Activated naive CD4-positive, alpha-beta T cell treated with anti-CD3 and anti-CD28 coated beads, Interleukin-2, amount 50 U/mL, for 16 hours (primary cell): ENCODE results near the gene ATF3.
A peak's percentile ranks its signal among the peaks of the same experiment; 100 is the strongest.

ENCODE experiments used
- DNase-seq: peaks from one replicate; pipeline ENCODE4 v3.0.0-alpha.2; 2020

The ATF3 gene, protein sequence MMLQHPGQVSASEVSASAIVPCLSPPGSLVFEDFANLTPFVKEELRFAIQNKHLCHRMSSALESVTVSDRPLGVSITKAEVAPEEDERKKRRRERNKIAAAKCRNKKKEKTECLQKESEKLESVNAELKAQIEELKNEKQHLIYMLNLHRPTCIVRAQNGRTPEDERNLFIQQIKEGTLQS

DNA sequence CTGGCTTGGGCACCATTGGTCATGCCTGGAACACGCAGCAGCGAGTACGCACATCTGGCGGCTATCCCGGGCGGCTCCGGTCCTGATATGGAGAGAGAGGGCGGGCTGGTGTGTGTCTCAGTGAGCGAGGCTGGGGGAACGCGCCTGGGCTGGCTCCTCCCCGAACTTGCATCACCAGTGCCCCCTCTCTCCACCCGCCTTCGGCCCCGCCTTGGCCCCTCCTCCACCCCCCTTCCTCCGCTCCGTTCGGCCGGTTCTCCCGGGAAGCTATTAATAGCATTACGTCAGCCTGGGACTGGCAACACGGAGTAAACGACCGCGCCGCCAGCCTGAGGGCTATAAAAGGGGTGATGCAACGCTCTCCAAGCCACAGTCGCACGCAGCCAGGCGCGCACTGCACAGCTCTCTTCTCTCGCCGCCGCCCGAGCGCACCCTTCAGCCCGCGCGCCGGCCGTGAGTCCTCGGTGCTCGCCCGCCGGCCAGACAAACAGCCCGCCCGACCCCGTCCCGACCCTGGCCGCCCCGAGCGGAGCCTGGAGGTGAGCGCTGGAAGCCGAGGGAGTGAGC, at the start of gene ATF3:
TSS of gene ATF3 (plus strand) at position 370 of the 567 bp plus-strand sequence. CDS start 6,261 bp downstream, outside the sequence.
- DNase-seq = peak; percentile 90

DNA sequence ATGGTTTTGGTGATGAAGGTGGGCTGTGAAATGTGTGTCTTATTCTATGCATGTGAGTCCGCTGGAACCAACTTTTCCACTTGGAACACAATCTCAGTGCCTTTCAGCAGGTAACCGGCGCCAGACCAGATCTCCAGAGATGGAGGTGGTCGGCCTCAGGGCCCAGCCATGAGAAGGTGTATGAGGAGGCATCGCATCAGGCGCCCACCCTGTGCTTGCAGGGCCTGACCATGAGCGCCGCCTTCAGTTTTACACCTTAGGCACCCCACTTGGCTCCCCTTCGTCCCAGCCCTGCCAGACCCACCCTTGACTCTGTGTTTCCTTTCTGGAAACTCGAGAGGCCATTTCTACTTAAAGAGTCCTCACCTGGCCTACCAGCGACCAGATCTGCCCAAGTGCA, 48.6 kb upstream of the ATF3 start:
- DNase-seq = no peak

DNA sequence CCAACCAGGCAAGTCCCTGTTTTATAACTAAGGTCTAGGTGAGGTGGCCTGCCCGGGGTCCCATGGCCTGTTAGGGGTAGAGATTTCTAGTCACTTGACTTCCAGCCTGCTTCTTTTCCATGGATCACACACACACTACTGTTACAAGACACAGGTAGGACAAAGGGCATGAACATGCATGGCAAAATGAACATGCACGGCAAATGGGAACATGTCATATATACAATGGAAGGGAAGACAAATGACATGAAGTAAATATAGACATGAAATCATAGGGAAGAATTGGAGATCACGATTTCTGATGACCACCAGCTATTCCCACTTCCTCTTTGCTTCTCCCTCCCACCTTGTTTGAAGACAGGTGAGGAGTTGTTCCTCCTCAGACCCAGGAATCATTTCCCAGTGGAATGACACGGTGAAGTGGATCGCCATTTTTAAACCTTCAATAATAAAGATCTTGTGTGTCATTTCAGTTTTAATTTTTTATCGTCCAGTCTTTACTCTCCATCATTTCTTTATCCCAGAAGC, 47.6 kb upstream of the ATF3 start:
- DNase-seq = no peak

DNA sequence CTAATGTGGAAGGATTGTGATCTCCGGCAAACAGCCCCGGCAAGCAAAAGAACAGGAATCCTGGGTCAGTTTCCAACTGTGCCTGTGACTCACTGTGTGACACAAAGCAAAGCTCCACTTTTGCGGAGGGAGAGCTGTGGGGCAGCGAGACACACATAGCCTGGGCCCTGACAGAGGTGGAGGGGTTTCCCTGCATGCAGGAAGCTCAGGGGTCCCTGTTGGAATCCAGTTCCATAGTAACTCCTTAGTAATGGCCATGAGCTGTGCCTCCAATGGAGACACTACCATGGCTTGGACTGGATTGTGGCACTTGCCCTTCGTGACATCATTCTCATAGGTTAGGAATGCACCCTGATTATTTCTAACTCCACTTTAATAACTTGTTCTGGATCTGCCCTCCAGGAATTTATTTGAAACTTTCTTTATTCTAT, 47.0 kb upstream of the ATF3 start:
- no peak for DNase-seq

DNA sequence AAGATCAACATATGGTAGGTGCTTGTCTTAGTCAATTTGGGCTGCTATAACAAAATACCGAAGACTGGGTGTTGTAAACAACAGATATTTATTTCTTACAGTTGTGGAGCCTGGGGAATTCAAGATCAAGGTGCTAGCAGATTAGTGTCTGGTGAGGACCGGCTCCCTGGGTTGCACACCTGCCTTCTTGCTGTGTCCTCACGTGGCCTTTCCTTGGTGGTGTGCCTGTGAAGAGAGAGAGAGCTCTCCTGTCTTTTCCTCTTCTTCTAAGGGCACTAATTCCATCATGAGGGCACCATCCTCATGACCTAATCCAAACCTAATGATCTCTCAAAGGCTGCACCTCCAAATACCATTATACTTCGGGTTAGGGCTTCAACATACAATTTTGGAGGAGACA, 45.8 kb upstream of the ATF3 start:
- no peak for DNase-seq

- DNase-seq = no peak
Measured at GRCh38 chr1:212565079-212565478, 43.5 kb upstream of the ATF3 start.

DNA sequence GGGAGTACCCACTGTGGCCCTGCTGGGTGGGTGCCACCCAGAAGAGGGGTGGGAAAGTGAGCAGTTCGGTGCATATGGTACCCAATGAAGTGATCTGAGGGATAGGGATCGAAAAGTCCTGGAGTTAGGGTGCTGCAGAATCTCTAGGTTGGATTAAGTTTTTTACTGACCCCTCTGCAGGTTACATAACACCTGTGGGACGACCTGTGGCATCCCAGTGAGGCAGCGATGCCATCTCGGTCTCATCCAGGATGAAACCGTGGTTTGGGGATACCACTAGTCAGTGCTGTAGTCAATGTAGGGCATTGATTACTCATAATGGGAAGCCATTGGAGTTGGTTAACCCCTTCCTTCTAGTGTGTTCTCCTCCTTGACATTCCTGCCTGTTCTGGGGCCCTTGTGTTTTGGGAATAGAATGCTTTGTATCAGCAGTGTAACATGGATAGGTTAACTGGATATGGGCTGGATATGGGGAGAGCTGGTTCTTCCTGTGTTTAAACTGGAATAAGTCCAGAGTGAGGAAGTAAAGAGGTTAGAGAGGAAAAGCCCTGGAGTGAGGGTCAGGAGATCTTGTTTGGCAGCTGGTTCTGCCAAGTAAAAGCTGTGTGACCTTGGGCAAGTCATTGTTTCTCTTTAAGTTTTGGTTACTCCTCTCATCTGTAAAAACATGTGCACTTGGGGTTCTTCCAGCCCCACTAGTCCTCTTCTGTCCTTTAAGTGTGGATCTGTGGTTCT, 42.8 kb upstream of the ATF3 start:
- no peak for DNase-seq

DNA sequence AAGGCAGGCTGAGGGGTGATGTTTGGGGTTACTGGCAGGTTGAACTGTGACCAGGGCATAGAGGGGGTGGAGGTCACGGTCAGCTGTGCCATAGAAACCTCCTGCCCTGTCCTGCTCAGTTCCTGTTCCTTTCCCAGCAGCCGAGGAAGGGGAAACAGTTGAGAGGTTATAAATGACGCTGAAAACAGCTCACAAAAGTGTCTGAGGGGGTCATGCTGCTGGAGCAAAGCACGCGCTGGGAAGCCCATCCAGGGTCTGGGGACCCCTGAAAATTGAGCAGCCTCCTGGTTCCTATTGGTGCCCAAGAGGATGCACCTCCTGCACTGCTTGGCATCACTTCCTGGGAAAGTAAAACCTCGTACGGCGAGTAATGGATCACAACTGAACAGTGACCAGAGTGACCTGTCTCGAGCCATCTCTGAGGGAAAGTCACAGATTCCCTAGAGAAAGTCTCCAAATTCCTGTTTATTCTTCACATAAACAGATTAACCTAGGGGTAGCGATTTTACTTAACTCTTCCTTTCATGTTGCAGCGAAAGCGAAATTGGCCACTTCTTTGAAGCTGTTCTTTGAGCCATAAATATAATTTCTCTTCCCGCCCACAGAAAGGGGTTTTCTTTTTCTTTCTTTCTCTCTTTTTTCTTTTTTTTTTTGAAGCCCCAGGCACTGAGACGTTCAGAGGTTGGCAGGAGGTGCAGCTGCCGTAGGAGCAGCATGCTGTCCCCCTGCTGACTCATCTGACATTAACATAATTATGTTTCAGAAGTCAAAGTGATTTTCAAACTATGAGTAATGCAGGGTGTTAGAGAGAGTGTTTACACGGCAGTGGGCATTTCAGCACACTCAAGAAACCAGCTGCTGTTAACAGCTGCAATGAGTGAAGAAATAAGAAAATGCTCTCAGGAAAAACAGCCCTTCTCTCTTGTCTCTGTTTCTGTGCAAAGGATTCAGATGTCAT, 41.8 kb upstream of the ATF3 start:
- DNase-seq = peak; percentile 77

- DNase-seq = no peak
Measured at GRCh38 chr1:212567638-212568037, 40.9 kb upstream of the ATF3 start.

DNA sequence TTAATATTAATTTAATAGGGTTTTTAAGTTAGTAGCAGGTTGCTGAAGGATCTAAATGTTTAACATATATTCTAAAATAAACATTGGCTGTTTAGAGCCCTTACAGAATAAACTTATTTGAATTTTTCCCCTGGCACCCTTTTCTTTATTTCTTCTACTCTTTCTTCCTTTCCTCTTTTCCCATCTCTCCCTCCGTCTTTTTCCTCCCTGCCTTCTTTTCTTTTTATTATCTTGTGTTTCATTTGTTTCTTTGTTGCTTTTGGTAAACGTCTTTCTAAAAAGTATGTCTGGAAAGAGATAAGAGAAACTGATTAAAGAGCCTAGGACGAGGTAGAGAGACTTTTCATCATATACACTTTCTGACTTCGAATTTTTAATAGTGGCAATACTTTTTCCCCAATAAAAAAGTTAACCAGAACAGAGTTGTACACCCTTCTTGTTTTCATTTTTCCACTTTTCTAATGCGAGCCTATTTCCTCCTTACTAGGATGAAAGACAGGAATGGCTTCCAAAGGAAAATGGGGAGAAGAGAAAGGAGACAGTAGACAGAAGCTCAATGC, 39.5 kb upstream of the ATF3 start:
- no peak for DNase-seq

DNA sequence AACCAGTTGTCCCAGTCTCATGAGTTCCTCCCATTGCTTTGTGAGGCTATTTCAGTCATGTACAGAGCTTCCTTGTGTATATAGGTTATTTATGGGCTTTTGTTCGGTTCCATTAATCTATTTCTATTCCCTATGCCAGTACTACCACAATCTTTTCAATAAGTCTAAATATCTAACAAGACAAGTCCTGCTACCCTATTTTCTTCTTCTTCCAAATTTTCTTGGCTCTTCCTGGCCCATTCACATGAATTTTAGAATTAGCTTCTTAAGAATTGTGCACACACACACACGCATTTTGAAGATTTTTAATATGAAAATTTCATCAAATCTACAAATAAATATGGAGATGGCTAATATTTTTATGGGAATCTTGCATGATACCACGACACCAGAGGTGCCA, 33.8 kb upstream of the ATF3 start:
- DNase-seq = no peak

- DNase-seq = no peak
Measured at GRCh38 chr1:212575333-212575732, 33.2 kb upstream of the ATF3 start.

GRCh38 chr1:212578041-212578440, 30.5 kb upstream of the ATF3 start:
- DNase-seq = no peak

- DNase-seq = no peak
Measured at GRCh38 chr1:212581034-212581433, 27.5 kb upstream of the ATF3 start.

GRCh38 chr1:212582291-212582690, 26.3 kb upstream of the ATF3 start:
- no peak for DNase-seq

- no peak for DNase-seq
Measured at GRCh38 chr1:212582808-212583615, 25.5 kb upstream of the ATF3 start.

DNA sequence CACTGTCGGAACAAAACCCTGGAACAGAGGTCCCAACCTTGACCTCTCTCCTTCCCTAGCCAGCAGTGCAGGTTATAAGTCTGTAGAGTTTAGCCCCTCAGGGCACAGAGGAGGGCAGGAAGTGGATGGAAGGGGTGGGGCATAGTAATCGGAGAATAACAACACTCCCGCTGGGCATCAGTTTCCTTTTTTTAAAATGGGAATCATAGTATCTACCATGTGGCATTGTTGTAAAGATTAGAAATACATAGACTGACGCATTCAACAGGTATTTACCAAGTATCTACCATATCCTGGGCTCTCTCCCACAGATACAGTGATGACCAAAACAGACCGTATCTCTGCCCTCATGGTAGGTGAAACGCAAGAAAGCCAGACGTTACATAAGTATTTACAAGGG, 24.9 kb upstream of the ATF3 start:
- no peak for DNase-seq

GRCh38 chr1:212584092-212584886, 24.3 kb upstream of the ATF3 start:
- no peak for DNase-seq

GRCh38 chr1:212585210-212585609, 23.4 kb upstream of the ATF3 start:
- DNase-seq = no peak

DNA sequence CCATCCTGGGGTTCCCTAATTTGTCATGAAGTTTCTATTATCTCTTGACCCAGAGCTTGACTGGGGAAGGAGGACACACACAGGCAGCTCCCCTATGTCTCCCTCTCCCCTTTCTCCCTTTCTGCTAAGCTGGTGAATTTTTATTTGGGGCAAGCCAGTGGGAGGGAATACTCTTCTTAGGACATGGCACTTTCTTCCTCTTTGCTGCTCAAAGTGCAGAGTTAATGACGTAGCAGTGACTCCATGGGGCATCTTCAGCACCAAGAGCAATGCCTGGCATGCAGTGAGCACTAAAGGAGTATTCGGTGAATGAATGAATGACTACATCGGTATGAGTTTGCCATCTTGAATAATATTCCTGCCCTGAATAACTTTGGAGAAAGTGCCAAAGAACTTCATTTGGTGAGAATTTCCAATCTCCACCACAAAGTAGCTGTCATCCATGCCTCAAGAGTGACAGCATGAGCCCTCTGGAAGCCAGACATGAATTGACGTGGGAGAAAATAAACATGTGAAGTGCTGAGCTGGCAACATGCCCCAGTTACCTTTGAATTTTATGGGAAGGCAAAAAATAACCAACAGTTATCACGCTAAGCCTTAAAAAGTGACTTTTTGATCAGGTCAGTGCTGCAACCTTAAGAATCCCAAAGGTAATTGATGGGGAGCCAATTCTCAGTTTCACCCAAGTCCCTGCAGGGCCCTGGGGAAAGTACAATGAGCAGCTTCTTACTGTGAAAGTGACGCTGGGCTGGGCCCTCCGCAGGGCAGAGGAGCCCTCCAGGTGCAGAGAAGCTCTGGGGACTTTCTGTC, 22.1 kb upstream of the ATF3 start:
- DNase-seq = no peak
